Measurements from ENCODE around the gene MGAT4C.
"Not testable (repeated sequence)": the region's sequence is repeated elsewhere in the genome, so short reads cannot be mapped to it uniquely, and the experiment has no call there.

DNA sequence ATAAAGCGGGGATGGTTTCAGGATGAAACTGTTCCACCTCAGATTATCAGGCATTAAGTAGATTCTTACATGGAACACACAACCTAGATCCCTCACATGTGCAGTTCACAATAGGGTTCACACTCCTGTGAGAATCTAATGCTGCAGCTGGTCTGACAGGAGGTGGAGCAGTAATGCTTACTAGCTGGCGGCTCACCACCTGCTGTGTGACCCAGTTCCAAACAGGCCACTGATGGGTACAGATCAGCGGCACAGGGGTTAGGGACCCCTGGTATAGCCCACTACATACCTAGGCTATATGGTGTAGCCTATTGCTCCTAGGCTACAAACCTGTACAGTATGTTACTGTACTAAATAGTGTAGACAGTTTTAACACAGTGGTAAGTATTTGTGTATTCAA is 129.3 kb downstream of the MGAT4C start:
- TF ChIP-seq, protein P1, sequence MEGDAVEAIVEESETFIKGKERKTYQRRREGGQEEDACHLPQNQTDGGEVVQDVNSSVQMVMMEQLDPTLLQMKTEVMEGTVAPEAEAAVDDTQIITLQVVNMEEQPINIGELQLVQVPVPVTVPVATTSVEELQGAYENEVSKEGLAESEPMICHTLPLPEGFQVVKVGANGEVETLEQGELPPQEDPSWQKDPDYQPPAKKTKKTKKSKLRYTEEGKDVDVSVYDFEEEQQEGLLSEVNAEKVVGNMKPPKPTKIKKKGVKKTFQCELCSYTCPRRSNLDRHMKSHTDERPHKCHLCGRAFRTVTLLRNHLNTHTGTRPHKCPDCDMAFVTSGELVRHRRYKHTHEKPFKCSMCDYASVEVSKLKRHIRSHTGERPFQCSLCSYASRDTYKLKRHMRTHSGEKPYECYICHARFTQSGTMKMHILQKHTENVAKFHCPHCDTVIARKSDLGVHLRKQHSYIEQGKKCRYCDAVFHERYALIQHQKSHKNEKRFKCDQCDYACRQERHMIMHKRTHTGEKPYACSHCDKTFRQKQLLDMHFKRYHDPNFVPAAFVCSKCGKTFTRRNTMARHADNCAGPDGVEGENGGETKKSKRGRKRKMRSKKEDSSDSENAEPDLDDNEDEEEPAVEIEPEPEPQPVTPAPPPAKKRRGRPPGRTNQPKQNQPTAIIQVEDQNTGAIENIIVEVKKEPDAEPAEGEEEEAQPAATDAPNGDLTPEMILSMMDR (conservative IDR thresholded peaks at IDR 0.05; ENCODE audit: low read depth in 2 of 2), result not testable (repeated sequence)
- TF ChIP-seq EZH2 (IDR thresholded peaks at IDR 0.05; ENCODE audit: low read depth, unreplicated experiment); POLR2AphosphoS5 (IDR thresholded peaks at IDR 0.05; ENCODE audit: low read depth); CREB1 (CRISPR knock-in tag; IDR thresholded peaks at IDR 0.05; ENCODE audit: low read depth); NANOG (IDR thresholded peaks at IDR 0.05; ENCODE audit: borderline replicate concordance): not testable (repeated sequence)
- TF ChIP-seq, protein P2, sequence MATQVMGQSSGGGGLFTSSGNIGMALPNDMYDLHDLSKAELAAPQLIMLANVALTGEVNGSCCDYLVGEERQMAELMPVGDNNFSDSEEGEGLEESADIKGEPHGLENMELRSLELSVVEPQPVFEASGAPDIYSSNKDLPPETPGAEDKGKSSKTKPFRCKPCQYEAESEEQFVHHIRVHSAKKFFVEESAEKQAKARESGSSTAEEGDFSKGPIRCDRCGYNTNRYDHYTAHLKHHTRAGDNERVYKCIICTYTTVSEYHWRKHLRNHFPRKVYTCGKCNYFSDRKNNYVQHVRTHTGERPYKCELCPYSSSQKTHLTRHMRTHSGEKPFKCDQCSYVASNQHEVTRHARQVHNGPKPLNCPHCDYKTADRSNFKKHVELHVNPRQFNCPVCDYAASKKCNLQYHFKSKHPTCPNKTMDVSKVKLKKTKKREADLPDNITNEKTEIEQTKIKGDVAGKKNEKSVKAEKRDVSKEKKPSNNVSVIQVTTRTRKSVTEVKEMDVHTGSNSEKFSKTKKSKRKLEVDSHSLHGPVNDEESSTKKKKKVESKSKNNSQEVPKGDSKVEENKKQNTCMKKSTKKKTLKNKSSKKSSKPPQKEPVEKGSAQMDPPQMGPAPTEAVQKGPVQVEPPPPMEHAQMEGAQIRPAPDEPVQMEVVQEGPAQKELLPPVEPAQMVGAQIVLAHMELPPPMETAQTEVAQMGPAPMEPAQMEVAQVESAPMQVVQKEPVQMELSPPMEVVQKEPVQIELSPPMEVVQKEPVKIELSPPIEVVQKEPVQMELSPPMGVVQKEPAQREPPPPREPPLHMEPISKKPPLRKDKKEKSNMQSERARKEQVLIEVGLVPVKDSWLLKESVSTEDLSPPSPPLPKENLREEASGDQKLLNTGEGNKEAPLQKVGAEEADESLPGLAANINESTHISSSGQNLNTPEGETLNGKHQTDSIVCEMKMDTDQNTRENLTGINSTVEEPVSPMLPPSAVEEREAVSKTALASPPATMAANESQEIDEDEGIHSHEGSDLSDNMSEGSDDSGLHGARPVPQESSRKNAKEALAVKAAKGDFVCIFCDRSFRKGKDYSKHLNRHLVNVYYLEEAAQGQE (IDR thresholded peaks at IDR 0.05; ENCODE audit: unreplicated experiment), result not testable (repeated sequence)

Measured in GM23338 (cell line).